SIG-M5 treated with dmso at 0.1 percent for 504 hours (cell line): ENCODE results near the gene EEFSEC.

Experiments
- DNase-seq: peaks from one replicate; lab custom pipeline; 2025; ENCODE audit not compliant: unreplicated experiment; lab: John Stamatoyannopoulos, UW

EEFSEC gene

GRCh38 chr3:128347282-128347681 lies 194.0 kb downstream of the EEFSEC start:
- DNase-seq = no peak

GRCh38 chr3:128348075-128348474 lies 194.8 kb downstream of the EEFSEC start:
- no peak for DNase-seq

DNA sequence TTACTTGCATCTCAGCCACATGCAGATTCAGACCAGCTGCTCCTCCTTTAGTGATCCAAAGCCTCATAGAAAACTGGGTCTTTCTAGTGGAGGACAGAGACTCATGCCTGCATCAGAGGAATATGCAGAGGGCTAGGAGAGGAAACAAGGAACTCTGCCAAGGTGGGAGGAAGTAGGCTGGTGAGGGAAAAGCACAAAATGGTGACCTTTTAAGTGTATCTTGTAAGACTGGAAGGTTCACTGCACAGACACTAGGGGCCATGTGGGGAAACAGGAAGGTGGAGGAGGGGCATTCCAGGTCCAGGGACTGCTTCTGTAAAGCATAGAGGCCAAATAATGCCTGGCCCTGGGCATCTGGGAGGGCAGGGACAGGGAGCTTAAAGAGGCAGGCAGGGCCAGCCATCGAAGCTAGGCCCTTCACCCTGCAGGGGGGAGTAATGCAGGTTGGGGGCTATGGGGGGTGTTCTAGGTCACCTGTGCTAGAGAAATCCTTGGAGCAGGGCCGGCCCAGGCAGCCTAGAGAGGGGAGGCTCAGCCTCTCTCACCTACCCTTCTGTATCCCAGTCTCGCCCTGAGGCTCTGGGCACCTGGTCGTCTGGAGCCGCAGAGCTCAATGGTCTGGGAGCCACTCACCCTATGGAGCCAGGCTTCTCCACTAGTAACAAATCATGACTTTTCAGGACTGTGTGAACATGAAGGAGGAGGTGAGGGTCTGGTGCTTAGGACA lies 195.7 kb downstream of the EEFSEC start:
- peak; percentile 6 for DNase-seq

DNA sequence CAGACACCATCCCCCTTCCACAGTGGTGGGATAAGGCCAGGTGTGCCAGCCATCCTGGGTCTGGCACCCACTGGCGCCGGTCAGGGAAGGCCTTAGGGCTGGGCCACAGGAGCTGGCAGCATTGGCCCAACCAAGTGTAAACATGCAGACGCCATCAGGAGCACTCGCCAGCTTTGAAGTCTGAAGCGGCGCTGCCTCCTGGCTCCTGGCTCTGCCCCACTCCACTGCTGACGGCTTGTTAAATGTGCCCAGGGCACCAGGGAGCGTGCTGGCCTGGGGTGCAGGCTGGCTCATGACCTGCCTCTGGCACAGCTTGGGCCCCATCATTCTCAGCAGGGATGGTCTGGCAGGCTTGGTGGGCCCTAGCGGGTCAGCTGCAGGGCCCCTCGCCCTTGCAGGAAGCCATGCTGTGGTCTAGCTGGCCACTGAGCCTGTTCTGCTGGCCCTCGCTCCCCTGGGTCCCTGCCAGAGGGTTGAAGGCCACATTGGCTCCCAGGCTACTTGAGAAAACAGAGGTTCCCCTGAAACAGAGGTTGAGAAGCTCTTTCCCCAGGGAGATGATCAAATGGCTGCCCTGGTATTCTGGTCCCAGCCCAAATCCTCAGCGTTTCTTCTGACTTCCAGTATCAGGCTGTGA lies 196.8 kb downstream of the EEFSEC start:
- no peak for DNase-seq

GRCh38 chr3:128351546-128351945 lies 198.3 kb downstream of the EEFSEC start:
- no peak for DNase-seq

DNA sequence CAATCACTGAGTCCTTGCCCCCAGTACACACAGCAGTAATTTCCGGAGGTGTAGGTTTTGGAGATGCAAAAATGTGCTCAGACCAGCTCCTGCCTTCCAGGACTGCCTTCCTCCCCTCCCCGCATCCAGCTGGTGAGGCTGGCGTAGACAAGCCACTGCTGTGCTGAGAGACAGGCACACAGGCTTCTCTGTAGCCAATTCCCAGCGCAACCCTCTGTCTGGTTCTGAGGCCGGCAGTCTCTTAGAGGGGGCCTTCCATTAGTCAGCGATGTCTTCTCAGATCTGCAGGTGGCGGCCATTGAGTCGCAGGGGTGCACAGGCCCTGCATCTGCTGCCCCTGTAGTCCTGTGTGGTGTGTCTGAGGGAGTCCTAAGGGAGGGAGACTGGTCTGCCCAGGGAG lies 199.0 kb downstream of the EEFSEC start:
- DNase-seq = no peak

DNA sequence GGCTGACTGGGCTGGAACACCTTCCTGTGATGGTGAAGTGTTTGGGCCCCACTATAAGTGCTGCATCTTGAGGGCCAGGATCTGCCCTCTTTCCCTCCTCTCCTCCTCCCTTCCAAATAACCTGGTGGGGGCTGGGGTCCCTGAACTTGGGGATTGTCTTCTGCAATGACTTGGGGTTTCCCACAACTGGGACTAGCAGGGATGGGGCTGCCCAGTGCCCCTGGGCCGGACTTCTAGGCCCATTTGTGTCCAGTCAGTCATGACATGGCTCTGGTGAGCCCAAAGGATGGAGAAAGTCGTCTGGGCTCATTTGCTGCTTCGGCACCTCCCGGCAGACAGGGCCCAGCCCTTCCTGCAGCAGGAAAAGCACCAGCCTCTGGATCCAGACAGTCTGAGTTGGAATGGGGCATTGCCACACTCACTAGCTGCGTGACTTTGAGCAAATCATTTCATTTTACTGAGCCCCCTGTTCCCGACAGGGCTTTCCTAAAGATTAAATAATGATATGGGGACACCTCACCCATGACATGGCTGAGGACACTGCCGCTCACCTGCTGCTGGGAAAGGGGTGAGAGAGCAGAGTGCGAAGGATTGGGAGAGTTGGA lies 200.2 kb downstream of the EEFSEC start:
- no peak for DNase-seq

GRCh38 chr3:128353991-128354687 lies 200.9 kb downstream of the EEFSEC start:
- DNase-seq = no peak

GRCh38 chr3:128354788-128355542 lies 201.7 kb downstream of the EEFSEC start:
- DNase-seq = no peak

DNA sequence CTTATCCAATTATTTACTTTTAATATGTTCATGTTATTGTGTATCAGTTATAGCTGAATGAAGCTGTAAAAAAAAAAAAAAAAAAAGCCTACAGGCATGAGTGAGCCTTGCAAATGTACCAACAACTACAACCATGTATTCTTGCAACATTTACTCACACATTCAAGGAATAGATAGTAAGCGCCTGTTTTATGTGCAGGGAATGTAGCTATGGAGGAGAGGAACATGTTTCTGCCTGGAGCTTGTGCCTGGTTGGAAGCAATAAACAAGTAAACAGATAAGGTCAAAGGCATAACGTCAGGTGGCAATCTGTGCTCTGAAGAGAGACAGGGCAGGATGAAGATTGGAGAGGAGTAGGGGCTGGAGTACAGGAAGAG lies 202.2 kb downstream of the EEFSEC start:
- no peak for DNase-seq

DNA sequence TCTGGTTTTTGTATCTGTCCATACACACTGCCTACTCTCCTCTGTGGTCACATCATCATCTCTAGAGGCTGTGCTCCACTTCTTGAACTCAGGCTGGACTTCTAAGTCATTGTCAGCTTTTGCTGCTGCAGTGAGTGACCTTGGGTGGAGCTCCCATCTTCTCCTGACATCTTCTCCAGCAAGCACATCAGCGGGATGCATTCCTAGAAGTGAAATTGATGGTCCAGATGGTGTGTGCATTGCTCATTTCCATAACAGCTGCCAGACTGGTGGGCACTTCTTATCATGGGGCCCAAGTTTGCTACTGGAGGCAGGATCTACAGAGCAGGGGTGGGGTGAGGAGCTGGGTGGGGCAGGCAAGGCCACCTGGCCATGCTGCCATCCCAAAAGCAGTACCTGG lies 203.5 kb downstream of the EEFSEC start:
- DNase-seq = no peak

DNA sequence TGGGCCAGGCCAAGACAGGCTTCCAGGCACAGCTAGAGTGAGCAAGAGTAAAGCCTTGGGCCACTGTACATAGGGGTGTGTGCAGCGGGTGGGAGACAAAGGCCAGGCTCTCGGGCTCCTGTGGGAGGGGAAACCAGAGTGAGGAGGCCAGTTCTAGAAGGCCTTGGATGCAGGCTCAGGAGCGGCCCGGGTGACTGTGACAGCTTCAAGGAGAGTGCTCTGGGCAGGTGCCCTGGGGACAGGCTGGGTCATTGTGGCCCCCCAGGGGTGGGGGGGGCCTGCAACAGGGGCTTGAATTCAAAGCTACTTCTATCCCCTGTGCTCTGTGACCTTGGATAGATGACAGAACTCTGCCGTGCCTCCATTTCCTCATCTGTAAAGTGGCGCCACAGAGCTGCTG lies 204.3 kb downstream of the EEFSEC start:
- DNase-seq = no peak

- no peak for DNase-seq
Observed at GRCh38 chr3:128358156-128358895, 205.0 kb downstream of the EEFSEC start.

GRCh38 chr3:128359060-128359664 lies 205.9 kb downstream of the EEFSEC start:
- no peak for DNase-seq

GRCh38 chr3:128359846-128360642 lies 206.8 kb downstream of the EEFSEC start:
- no peak for DNase-seq

GRCh38 chr3:128360705-128361271 lies 207.5 kb downstream of the EEFSEC start:
- DNase-seq = no peak

DNA sequence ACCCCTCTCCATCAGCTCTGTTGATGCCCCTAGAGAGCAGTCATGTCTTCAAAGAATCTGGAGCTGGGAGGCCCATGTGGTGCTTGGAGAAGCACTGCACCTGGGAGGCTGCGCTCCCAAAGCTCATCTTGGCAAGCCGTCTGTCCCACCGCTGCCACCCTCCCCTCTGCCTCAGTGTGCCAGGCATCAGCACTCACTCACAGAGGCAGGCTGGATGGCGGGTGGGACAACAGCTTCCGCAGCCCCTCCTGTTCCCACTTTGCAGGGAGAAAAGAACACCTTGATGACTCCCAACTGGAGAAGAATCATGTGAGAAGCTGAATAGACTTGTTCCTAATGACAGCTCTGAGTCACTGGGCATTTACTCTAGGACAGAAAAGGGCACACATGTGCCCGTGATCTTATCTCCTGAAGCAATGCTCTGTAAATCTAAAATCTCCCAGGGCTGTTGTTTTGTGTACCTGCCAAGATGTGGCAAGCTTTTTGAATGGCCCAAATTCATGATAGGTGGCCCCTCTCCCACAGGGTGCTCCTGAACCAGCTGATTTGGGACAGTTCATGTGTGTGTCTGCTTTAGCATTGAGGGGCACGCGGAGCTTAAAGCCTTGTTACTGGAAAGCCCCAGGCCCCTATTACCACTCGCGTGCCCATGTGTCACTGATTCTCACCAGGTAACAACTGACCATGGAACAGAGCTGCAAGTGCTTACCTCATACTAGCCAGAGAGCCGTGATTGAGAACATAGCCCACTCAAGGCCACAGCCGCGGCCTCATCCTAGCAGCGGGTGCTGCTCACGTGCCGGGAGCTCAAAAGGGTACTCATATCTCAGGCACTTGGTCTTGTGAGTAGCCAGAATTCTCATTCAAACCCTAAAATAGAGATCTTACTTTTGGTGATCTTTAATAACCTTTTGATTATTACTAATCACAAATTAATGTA lies 209.0 kb downstream of the EEFSEC start:
- peak; percentile 17 for DNase-seq

DNA sequence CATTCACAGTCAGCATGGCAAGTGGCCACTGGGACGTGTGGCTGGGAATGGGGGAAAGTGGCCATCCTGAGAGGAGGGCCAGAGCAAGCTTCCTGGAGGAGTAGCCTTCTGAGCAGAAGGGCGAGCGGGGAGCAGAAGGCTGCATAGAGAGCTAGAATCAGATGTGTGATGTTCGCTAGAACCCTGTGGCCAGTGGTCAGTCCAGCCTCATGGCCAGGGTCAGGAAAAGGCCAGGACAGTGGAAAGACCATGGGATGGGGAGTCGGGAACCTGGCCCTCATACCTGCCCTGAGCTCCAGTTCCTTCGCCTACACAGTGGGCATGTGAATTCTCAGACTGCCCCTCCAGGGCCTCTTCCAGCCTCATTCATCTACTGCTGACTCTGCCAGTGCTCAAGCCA lies 211.0 kb downstream of the EEFSEC start:
- no peak for DNase-seq
